Neural progenitor cell (in vitro differentiated cells): Measurements from ENCODE around the gene PEAK1.

ENCODE experiments used
- CTCF ChIP-seq: fragments of 200-600 bp; sonication (generic); IDR thresholded peaks from 2 replicates; pipeline ENCODE4 v1.5.1; 2017; ENCODE audit warnings: antibody characterized with exemption, mild to moderate bottlenecking
- EZH2phosphoT487 ChIP-seq: fragments of 200-600 bp; sonication (generic); IDR thresholded peaks from 2 replicates; pipeline ENCODE4 v1.6.1; 2017; ENCODE audit warnings: antibody characterized with exemption

GRCh38 chr15:77083381-77084160, 336.3 kb downstream of the PEAK1 start:
- no peak for TF ChIP-seq EZH2phosphoT487
- TF ChIP-seq CTCF, result no peak
